HG03460 (cell line): ENCODE measurements around the gene SDHAF1.
"Not testable (repeated sequence)": the region's sequence is repeated elsewhere in the genome, so short reads cannot be mapped to it uniquely, and the experiment has no call there.

Experiments used
- ATAC-seq: cut with Tn5 transposase; IDR thresholded peaks from one replicate; pipeline ENCODE4 v1.9.1; 2021; ENCODE audit not compliant: unreplicated experiment

Gene SDHAF1

DNA sequence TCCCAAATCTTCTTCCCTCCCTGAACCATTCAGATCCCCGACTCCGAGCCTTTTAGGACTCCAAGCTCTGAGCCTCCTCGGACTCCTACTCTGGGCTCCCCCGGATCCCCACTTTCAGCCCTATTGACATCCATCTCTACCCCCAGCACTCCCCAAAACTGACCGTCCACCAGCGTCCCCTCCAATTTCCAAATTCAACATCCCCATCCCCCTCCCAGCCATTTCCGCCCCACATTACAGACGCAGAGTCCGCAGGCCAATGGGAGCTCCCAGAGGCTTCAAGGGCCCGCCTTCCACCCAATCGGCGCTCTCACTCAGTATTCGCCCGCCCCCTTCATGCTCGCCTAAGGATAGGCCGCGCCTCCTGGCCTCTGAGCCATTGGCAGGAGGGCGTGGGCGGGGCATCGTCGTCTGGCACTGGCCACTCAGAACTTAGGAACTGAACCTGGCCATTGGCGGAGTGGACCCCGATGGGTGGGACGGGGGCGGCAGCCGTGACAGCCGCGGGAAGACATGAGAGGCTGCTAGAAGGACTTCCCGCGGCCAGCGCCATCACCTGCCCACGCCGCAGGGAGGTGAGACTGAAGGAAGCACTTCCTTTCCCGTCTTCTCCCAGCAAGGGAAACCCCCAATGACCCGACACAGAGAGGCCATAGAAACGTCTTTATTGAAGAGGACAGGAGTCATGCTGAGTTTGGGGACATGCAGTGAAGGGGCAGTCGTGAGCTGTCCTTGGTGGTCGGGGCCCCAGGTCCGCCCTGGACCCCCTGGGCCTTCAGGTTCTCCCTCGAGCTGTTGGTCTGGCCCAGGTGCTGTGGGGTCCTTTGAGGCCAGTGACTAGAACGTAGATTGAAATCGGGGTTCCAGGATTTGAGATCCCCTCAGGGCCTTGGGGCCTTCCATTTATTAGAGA is 19.3 kb downstream of the SDHAF1 start, which contains the start of gene ALKBH6:
Gene ALKBH6, minus strand, starts transcription at position 202 of the 913 bp plus-strand sequence. CDS start 816 bp downstream, outside the sequence.
- peak; percentile 95 for ATAC-seq

DNA sequence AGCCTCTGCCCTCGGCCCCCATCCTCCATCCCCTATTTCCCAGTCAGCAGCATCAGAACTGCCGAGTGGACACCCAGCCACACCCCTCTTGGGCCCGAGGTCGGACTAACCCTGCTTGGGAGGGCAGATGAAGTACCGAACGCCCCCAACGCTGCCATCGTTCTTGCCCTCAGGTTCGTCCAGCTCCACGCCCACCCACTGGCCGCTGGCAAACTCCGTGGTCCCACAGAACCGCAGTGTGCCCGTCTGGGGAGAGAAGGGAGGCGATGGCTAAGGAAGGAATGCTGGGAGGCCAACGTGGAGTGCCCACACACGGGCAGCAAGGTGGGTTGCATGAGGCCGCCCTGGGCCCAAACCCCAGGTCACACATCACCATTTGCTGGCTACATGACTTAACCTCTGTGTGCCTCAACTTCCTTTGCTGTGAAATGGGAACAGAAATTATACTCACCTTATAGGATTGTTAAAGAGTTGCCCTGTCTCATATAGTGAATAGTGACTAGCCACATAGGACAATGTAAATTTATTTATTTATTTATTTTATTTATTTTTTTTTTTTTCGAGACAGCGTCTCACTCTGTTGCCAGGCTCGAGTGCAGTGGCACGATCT is 24.2 kb downstream of the SDHAF1 start:
- no peak for ATAC-seq

DNA sequence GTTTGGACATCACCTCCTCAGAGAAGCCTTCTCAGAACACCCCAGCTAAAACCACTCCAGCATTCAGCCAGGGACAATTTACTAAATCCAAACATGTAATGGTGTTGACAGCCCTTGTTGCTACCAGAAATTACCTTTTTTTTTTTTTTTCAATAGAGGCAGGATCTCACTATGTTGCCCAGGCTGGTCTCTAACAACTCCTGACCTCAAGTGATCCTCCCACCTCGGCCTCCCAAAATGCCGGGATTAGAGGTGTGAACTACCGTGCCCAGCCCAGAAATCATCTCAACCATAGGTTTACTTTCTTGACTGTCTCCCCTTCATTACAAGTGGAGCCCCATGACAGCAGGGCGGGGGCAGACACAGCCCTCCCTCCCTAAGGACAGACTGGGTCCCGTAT is 28.4 kb downstream of the SDHAF1 start:
- no peak for ATAC-seq

DNA sequence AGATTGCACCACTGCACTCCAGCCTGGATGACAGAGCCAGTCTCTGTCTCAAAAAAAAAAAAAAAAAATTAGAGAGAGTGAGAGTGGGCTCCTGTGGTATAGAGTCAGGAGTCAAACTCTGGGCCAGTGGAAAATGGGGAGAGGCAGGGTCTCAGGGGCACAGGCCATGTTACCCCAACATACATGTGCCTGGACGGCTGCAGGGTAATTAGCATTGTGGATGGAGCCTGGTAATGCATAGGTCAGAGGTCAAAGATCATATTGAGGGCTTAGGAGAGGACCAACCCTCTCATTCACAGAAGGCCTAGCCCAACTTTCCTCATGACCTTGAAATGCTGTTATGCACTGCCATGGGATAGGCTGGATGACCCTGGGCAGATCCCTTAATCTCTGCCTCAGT is 30.6 kb downstream of the SDHAF1 start:
- ATAC-seq = no peak

DNA sequence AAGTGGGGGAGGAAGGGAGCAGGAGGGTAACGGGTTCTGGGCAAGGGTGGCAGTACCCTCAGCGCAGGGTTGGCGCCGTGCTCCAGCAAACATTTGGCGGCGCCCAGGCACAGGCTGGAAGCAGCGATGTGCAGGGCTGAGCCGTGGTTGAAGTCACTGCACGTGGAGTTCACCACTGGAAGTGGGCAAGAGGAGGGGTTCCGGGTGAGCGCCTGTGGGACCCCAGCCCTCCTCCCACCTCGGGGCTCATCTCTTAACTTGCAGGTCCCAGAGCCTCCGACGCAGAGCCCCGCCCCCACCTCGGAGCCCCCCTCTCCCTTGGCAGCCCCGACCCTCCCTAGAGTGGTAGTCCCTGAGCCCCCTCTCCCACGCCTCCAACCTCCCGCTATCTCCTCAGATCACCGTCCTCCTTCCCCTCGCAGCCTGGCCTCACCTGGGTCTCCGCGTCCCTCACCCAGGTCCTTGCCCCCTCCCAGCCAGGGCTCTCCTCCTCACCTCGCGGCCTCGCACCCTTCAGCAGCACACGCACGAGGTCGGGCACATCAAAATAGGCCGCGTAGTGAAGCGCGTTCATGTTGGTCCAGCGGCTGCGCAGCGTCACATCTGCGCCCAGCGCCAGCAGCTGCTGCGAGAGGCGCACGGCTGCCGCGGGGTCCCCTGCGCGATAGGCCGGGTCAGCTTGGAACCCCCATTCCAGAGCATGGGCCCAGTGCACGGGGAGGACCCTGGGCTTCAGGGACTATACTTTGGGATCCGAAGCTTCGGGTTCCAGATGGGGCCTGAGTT is 31.3 kb downstream of the SDHAF1 start:
- no peak for ATAC-seq

DNA sequence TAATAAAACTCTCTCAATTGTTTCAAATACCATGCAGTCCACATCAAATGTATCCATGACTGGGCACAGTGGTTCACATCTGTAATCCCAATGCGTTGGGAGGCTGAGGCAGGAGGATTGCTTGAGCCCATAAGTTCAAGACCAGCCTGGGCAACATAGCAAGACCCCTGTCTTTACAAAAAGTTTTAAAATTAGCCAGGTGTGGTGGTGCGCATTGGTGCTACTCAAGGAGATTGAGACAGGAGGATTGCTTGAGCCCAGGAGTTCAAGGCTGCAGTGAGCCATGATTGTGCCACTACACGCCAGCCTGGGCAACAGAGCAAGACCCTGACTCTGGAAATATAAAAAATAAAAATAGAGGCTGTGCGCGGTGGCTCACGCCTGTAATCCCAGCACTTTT is 32.7 kb downstream of the SDHAF1 start:
- no peak for ATAC-seq

DNA sequence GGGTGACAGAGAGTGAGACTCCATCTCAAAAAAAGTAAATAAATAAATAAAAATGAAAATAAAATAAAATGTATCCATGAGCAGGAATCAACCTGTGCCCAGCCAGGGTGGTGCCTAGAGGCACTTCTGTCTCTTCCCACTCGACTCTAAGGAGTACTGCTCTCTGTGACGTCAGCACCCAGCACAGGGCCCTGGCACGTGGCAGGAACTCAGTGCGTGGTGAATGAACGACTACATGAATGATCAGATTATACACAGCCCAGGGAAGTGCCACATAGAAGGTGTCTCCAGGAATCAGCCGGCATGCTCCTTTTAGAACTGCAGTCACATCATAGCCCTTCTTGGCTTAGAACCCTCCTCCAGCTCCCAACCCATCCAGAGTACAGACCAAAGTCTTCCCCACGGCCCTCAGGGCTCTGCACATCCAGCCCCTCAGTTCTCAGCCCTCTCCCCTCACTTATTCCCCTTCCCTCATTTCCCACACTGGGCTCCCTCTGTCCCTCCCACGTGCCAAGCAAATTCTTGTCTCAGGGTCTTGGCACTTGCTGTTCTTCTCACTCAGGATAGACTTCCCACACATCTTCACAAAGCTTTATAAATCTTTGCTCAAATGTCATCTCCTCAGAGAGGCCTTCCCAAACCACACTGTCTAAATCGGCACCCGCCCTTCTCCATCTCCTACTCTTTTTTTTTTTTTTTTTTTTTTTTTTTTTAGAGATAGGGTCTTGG is 33.5 kb downstream of the SDHAF1 start:
- no peak for ATAC-seq

DNA sequence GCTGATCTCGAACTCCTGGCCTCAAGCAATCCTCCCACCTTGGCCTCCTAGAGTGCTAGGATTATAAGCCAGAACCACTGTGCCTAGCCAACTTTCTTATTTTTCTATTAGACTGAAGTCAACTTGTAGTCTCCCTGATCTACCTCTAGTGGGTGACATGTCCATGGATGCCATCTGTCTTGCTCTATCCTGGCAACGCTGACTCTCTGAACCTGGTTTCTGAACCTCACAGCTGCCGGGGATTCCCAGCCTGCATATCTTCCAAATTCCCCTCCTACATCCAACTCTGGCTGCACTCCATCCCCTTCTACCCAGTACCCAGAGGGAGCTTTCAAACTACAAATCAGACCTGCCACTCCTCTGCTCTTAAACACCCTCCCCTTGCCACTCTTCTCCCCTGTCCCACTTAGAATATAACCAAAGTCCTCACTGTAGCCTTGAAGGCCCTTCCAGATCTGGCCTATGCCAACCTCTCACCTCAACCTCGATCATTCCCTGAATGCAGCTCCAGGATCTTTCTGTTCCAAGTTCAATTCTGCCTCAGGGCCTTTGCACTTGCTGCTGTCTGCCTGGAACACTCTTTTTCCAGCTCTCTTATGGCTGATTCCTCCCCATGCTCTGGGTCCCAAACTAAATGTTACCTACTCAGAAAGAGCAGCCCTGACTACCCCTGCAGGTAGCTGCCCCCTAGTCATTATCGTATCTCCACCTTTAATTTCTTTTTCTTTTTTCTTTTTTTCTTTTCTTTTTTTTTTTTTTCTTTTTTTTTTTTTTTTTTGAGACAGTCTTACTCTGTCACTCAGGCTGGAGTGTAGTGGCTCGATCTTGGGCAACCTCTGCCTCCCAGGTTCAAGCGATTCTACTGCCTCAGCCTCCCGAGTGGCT is 35.5 kb downstream of the SDHAF1 start:
- ATAC-seq = no peak

DNA sequence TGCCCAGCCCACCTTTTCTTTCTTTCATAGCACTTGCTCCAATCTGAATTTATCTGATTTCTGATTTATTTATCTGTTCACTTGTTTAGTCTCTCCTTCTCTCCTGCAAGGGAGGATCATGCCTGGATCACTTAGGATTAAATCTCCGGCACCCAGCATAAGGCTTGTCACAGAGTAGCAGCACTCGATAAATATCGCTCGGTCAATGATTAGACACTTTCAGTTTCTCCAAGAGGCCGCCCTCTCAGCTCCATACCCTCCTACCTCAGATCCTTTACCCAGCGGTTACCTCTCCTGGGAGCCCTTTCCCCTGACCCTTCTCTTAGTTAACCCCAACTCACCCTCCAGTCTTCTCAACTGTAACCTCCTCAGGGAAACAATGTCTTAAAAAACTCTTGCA is 36.3 kb downstream of the SDHAF1 start:
- ATAC-seq = no peak

DNA sequence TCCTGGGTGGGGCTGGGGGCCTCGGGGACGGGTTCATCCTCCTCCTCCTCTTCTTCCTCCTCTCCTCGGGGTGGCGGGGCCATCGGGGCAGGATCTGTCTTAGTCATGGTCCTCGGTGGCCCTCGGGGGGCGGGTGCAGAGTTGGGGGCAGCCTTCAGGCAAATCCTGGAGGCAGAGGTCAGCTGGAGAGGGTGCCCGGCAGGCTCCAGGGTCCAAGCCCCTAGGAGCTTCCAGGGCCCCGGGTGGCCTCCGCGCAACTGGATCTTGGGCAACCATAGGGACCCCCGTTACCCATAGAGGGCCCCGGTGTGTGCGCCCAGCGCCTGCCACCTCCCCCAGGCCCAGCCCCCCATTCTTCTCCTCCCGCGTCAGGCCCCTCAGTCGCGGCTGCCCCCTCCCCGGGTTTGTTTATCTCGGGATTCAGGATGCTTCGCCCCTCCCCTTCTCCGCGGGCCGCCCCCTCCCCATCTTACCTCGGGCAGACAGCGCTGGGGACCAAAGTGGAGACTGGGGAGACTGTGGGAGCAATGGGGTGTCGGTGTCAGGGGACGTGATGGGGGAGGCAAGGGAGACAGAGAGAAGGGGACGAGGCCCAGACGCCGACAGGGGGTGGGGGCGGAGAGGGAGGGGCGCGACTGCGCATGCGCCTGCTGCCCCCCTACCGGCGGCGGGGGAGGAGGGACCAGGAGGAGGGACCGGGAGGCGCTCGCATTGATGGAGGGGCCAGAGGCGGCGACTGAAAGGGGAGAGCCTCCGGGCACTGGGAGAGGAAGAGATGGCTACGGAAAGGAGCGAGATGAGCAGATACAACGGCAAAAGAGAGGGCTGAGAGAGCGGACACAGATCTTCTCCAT is 37.5 kb downstream of the SDHAF1 start, which contains the start of gene CLIP3:
Gene CLIP3, minus strand, starts transcription at position 623 of the 854 bp plus-strand sequence. Its CDS starts 516 bp downstream, at position 107.
- no peak for ATAC-seq

DNA sequence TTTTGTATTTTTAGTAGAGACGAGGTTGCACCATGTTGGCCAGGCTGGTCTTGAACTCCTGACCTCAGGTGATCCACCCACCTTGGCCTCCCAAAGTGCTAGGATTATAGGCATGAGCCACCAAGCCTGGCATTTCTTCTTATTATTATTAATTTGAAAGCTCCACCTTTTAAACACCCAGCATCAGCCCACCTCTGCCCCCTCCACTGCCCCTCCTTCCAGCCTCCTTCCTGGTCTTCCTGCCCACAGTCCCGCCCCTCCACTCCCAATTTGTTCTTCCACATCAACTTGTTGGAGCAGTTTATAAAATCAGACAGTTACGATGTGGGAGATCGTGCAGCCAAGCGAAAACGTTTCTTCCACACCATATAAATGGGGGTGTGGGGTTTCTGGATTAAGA is 45.5 kb downstream of the SDHAF1 start:
- no peak for ATAC-seq

DNA sequence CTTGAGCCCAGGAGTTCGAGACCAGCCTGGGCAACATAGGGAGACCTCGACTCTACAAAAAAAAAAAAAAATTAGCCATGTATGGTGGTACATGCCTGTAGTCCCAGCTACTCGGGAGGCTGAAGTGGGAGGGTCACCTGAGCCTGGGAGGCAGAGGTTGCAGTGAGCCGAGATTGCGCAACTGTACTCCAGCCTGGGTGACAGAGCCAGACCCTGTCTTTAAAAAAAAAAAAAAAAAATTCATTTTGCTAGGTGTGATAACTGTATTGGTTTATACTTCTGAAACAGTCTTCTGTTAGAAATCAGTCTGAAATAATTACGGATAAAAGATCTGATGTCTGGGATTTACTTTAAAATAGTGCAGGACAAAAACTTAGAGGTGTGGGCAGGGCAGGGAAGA is 46.1 kb downstream of the SDHAF1 start:
- ATAC-seq = not testable (repeated sequence)

DNA sequence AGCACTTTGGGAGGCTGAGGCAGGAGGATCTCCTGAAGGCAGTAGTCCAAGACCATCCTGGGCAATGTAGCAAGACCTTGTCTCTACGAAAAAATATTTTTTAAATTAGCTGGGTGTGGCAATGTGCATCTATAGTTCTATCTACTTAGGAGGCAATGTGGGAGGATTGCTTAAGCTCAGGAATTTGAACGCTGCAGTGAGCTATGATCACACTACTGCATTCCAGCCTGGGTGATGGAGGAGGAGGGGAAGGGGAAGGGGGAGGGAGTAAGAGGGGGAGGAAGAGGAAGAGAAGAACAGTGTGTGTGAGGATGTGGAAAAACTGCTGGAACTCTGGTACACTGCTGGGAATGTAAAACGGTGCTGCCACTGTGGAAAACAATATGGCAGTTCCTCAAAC is 46.8 kb downstream of the SDHAF1 start:
- ATAC-seq = no peak

DNA sequence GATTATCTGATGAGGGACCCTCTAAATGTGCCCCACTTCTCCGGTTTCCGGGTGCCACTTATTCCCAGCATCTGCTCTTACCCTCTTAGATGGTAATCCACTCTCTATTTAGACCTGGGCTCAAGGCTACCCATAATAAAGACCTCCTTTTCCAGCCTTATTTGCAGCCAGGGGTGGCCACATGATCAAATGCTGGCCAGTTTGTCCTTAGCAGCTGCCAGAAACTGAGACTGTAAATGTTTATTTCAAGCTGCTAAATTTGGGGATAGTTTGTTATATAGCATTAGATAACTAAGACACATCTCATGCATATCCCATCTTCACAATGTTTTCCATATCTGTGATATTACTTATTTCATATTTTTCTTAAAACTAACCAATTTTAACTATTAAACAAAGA is 49.0 kb downstream of the SDHAF1 start:
- ATAC-seq = no peak
